CD4-positive, alpha-beta T cell treated with Interleukin-17A for 1 hour (primary cell): ENCODE results near the gene EIF5A.

Experiments used
- DNase-seq: peaks from one replicate; pipeline ENCODE4 v3.0.0-alpha.2; 2020

EIF5A gene

DNA sequence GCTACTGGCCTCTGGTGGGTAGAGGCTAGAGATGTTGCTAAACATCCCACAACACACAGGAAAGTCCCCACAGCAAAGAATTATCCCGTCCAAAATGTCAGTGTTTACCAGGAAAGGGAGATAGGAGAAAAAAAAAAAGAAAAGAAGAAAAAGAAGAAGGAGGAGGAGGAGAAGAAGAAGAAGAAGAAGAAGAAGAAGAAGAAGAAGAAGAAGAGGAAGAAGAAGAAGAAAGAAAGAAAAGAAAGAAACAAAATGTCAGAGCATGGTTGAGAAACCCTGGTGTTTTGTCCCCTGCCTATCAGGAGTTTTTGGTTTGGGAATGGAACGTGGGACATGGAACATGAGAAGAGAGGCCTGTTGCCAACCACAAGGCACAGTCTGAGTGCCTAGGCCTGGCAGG lies 50.0 kb downstream of the EIF5A start:
- no peak for DNase-seq

DNA sequence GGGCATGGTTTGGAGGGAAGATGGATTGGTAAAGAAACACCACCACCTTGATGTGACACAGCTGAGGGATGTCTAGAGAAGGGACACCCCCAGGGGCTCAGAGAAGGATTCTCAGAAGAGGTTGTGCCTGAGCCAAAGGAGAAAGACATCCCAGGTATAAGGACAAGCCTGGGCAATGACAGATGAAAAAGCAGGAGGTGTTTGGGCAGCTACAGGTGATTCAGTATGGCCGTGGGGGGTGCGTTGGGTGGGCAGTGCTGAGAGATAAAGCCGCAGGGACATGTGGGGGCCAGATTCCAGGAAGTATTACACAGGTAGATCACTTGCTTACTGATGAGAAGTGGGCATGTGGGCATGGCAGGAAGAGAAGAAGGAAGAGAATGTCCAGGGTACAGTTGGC lies 54.5 kb downstream of the EIF5A start:
- no peak for DNase-seq
